HCT116 (cell line): ENCODE results near the gene LRRTM4. TPM values are rescaled to one million over a fixed set of nuclear protein-coding genes. Genes with fewer than 3 reads are reported as not detected.

ENCODE experiments used
- CTCF ChIP-seq, 3 experiments: fragments of 200-600 bp in 1 of 3; sonication (generic) in 1 of 3; IDR thresholded peaks in 2 of 3; conservative IDR thresholded peaks in 1 of 3; 2 replicates each; pipeline ENCODE4 v1.5.1; 2012 to 2017; ENCODE audit warnings: low read depth in 2 of 3, low read length in 2 of 3, antibody characterized with exemption in 1 of 3, borderline replicate concordance in 1 of 3, control low read depth in 1 of 3, mild to moderate bottlenecking in 1 of 3, mixed read lengths in 1 of 3, mixed run types in 1 of 3, moderate library complexity in 1 of 3; ENCODE audit not compliant: insufficient read depth in 1 of 3
- JUND ChIP-seq: IDR thresholded peaks from 2 replicates; pipeline ENCODE4 v1.6.1; 2012
- SRF ChIP-seq: IDR thresholded peaks from 2 replicates; pipeline ENCODE4 v1.6.1; 2012; ENCODE audit warnings: low read depth
- ZNF274 ChIP-seq: fragments of 200-500 bp; sonication (Bioruptor generic); IDR thresholded peaks from 2 replicates; pipeline ENCODE4 v1.6.1; 2014; ENCODE audit warnings: mild to moderate bottlenecking, low read depth, low read length, inconsistent platforms
- total RNA-seq: library from RNA; stranded (reverse); gene quantifications from one replicate; pipeline ENCODE4 v1.2.1, GENCODE V29; 2021; ENCODE audit not compliant: unreplicated experiment
- TF ChIP-seq, protein P1 (sequence below): IDR thresholded peaks from 2 replicates; pipeline ENCODE4 v1.6.1; 2012; ENCODE audit warnings: low read depth
- TF ChIP-seq, protein P2 (sequence below): IDR thresholded peaks from 2 replicates; pipeline ENCODE4 v1.6.1; 2011; ENCODE audit warnings: mild to moderate bottlenecking, low read length, moderate library complexity; ENCODE audit not compliant: insufficient replicate concordance; ENCODE audit errors: extremely low read depth

The LRRTM4 gene
- total RNA-seq, 1 experiment from 2014 or later: 0.25 TPM

GRCh38 chr2:76938153-76938552, 584.0 kb downstream of the LRRTM4 start (continued):
- TF ChIP-seq, protein P1, sequence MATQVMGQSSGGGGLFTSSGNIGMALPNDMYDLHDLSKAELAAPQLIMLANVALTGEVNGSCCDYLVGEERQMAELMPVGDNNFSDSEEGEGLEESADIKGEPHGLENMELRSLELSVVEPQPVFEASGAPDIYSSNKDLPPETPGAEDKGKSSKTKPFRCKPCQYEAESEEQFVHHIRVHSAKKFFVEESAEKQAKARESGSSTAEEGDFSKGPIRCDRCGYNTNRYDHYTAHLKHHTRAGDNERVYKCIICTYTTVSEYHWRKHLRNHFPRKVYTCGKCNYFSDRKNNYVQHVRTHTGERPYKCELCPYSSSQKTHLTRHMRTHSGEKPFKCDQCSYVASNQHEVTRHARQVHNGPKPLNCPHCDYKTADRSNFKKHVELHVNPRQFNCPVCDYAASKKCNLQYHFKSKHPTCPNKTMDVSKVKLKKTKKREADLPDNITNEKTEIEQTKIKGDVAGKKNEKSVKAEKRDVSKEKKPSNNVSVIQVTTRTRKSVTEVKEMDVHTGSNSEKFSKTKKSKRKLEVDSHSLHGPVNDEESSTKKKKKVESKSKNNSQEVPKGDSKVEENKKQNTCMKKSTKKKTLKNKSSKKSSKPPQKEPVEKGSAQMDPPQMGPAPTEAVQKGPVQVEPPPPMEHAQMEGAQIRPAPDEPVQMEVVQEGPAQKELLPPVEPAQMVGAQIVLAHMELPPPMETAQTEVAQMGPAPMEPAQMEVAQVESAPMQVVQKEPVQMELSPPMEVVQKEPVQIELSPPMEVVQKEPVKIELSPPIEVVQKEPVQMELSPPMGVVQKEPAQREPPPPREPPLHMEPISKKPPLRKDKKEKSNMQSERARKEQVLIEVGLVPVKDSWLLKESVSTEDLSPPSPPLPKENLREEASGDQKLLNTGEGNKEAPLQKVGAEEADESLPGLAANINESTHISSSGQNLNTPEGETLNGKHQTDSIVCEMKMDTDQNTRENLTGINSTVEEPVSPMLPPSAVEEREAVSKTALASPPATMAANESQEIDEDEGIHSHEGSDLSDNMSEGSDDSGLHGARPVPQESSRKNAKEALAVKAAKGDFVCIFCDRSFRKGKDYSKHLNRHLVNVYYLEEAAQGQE: no peak
- TF ChIP-seq CTCF (IDR thresholded peaks at IDR 0.05 in 2 of 3, conservative IDR thresholded peaks at IDR 0.05 in 1 of 3; ENCODE audit: borderline replicate concordance in 1 of 3, insufficient read depth in 1 of 3, low read depth in 2 of 3, low read length in 2 of 3) (no peak), ZNF274 (no peak), SRF (no peak), JUND (no peak)
- TF ChIP-seq, protein P2, sequence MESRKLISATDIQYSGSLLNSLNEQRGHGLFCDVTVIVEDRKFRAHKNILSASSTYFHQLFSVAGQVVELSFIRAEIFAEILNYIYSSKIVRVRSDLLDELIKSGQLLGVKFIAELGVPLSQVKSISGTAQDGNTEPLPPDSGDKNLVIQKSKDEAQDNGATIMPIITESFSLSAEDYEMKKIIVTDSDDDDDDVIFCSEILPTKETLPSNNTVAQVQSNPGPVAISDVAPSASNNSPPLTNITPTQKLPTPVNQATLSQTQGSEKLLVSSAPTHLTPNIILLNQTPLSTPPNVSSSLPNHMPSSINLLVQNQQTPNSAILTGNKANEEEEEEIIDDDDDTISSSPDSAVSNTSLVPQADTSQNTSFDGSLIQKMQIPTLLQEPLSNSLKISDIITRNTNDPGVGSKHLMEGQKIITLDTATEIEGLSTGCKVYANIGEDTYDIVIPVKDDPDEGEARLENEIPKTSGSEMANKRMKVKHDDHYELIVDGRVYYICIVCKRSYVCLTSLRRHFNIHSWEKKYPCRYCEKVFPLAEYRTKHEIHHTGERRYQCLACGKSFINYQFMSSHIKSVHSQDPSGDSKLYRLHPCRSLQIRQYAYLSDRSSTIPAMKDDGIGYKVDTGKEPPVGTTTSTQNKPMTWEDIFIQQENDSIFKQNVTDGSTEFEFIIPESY: no peak
- TF ChIP-seq, all 23 proteins: peak for 0
